Measurements from ENCODE around the gene TMC3.
"Not testable (repeated sequence)": the region's sequence is repeated elsewhere in the genome, so short reads cannot be mapped to it uniquely, and the experiment has no call there.

The TMC3 gene

DNA sequence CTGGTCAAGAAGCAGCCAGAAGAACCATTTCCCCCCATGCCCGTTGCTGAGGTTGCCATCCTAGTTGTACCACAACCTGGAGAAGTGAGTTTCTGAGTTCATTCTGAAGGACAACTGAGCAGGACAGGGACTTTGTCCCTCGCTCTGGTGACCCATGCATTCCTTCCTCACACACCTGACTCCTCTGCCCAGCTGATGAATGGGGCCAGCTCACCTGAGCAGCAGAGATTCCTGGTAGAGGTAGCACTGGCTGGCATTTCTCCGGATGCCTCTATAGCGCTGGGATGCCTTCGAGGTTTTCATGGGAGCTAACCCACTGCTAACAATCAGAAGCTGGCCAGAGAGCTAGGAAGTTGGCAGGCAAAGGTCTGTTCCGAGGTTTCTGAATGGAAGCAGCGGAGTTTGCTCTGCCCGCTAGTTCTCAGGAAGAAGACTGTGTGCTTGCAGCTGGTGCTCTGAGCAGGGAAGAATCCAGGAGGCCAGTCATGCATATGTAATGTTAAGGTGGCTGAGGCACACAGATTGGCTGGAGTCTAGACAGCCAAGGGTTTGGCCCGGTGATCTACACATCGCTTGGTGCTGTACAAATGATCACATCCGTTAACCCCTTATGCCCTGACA, at the start of gene TMC3:
TMC3 (minus strand) TSS at position 439 of the 621 bp plus-strand sequence; CDS start at position 303, 136 bp downstream.
- TF ChIP-seq, protein P1, sequence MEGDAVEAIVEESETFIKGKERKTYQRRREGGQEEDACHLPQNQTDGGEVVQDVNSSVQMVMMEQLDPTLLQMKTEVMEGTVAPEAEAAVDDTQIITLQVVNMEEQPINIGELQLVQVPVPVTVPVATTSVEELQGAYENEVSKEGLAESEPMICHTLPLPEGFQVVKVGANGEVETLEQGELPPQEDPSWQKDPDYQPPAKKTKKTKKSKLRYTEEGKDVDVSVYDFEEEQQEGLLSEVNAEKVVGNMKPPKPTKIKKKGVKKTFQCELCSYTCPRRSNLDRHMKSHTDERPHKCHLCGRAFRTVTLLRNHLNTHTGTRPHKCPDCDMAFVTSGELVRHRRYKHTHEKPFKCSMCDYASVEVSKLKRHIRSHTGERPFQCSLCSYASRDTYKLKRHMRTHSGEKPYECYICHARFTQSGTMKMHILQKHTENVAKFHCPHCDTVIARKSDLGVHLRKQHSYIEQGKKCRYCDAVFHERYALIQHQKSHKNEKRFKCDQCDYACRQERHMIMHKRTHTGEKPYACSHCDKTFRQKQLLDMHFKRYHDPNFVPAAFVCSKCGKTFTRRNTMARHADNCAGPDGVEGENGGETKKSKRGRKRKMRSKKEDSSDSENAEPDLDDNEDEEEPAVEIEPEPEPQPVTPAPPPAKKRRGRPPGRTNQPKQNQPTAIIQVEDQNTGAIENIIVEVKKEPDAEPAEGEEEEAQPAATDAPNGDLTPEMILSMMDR (IDR thresholded peaks at IDR 0.05; ENCODE audit: low read depth, low read length, missing control alignments): no peak
- no peak within 1 kb of the TSS for H3K4me3 ChIP-seq (replicated peaks; ENCODE audit: low read depth, low read length)
- DNase-seq (ENCODE audit: extremely low read depth, low read depth): no peak

DNA sequence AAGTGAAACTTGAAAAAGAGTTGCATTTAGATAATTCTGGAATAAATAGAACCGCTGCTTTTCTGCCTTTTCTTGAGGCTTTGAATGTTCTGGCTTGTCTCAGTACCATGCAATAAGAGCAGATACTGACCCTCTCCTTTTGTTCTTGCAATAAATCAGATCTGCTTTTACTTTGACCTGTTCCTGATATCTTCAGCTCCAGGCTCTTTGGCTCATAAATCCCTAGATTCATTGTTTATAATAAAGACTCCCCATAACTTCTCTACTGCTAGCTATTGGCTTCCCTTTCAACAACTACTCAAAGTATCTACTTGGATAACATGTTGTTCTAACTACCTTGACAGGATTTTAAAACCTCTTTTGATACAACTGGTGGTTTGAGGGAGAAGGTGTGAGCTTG, 47.4 kb upstream of the TMC3 start:
- no peak overlapping the region for H3K4me3 ChIP-seq (replicated peaks; ENCODE audit: low read depth, low read length)
- TF ChIP-seq, protein P1 (IDR thresholded peaks at IDR 0.05; ENCODE audit: low read depth, low read length, missing control alignments): no peak

DNA sequence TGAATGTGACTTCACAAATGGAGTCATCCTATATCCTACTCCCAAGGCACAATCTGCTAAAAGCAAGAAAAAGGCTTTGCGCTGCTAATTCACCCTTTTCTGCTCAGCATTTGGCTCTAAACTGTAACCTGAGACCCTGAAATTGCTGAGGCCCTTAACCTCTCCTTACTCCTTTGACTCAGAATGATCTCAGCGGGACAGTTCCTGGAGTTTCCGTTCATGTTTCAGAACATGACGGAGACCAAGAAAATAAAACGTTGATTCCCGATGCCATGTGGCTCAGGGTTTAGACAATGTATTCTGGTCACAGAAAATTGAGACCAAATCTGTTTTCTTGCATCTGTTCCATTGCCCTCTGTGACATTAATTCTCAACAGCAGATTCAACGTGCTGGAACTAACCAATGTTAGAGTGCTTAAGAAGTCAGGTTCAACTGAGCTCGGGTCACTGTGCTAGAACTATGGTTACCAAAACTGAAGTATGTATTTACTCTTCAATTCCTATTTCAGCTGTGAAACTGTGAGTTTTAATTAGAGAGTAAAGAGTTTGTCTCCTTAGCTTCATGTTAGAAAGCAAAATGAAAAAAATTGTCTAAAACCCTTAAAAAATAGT, 45.4 kb upstream of the TMC3 start:
- no peak overlapping the region for H3K4me3 ChIP-seq (replicated peaks; ENCODE audit: low read depth, low read length)
- DNase-seq (ENCODE audit: extremely low read depth, low read depth): no peak
- TF ChIP-seq, protein P1 (IDR thresholded peaks at IDR 0.05; ENCODE audit: low read depth, low read length, missing control alignments): no peak

More for the DNA sequence above, 47.4 kb upstream of the TMC3 start:
- DNase-seq (ENCODE audit: extremely low read depth, low read depth): no peak

DNA sequence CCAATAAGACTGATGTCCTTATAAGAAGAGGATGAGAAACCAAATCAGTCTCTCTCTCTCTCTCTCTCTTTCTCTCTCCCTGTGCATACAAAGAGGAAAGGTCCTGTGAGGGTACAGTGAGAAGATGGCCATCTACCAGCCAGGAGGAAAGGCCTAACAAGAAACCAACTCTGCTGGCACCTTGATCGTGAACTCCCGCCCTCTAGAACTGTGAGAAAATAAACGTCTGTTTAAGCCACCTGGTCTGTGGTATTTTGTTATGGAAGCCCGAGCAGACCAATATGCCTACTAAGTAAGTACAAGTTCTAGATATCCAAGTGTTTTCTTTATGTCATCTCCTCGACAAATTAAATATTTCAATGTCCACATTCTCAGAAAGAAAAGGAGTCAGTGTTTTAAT, 44.9 kb upstream of the TMC3 start:
- no peak overlapping the region for H3K4me3 ChIP-seq (replicated peaks; ENCODE audit: low read depth, low read length)
- TF ChIP-seq, protein P1 (IDR thresholded peaks at IDR 0.05; ENCODE audit: low read depth, low read length, missing control alignments): no peak
- no peak for DNase-seq (ENCODE audit: extremely low read depth, low read depth)

DNA sequence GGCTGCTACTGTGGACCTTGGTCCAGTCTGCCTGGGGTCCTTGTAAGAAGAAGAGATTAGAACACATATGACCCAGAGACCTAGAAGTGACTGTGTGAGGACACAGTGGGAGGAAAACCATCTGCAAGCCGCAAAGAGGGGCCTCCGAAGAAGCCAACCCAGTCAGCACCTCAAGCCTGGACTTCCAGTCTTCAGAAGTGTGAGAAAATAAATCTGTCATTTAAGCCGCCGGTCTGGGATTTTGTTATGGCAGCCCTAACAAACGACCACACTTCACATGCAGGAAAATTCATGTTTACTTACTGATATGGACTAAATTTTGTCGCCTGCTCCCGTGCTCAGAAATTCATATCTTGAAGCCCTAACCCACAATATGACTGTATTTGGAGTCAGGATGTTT, 44.4 kb upstream of the TMC3 start:
- no peak overlapping the region for H3K4me3 ChIP-seq (replicated peaks; ENCODE audit: low read depth, low read length)
- TF ChIP-seq, protein P1 (IDR thresholded peaks at IDR 0.05; ENCODE audit: low read depth, low read length, missing control alignments): no peak
- no peak for DNase-seq (ENCODE audit: extremely low read depth, low read depth)

DNA sequence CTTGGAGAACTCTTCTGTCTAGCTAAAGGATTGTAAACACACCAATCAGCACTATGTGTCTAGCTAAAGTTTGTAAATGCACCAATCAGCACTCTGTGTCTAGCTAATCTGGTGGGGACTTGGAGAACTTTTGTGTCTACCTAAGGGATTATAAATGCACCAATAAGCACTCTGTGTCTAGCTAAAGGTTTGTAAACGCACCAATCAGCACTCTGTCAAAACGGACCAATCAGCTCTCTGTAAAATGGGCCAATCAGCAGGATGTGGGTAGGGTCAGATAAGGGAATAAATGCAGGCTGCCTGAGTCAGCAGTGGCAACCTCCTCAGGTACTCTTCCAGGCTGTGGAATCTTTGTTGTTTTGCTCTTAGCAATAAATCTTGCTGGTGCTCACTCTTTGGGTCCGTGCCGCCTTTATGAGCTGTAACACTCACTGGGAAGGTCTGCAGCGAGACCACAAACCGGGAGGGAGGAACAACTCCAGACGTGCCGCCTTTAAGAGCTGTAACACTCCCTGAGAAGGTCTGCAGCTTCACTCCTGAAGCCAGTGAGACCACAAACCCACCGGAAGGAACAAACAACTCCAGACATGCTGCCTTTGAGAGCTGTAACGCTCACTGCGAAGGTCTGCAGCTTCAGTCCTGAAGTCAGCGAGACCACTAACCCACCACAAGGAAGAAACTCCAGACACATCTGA, 40.4 kb upstream of the TMC3 start:
- DNase-seq (ENCODE audit: extremely low read depth, low read depth); H3K4me3 ChIP-seq (replicated peaks; ENCODE audit: low read depth, low read length): not testable (repeated sequence)

DNA sequence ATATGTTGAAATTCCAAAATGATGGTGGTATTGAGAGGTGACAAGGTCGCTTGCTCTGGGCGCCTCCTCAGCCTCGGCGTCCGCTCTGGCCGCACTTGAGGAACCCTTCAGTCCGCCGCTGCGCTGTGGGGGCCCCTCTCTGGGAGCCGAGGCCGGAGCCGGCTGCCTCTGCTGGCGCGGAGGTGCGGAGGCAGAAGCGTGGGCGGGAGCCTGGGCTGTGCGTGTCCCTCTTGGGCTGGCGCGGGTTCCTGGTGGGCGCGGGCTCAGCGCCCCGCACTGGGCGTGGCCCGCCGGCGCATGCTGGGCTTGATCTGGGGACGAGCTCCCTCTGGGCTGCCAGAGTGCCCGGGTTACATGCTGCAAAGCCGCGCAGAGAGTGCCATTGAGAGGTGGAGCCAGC, 39.8 kb upstream of the TMC3 start:
- no peak for DNase-seq (ENCODE audit: extremely low read depth, low read depth)
- TF ChIP-seq, protein P1 (IDR thresholded peaks at IDR 0.05; ENCODE audit: low read depth, low read length, missing control alignments): no peak
- H3K4me3 ChIP-seq (replicated peaks; ENCODE audit: low read depth, low read length): no peak overlapping the region
